SK-N-SH (cell line): ENCODE results near the gene CASK. TPM values are rescaled to one million over a fixed set of nuclear protein-coding genes. Genes with fewer than 3 reads are reported as not detected.

Experiments used
- CTCF ChIA-PET: fragments of 300-600, 350-600 bp; formaldehyde crosslinking; extraction: SDS; loops from one replicate; lab custom pipeline; 2021; lab: Yijun Ruan, JAX
- POLR2A ChIA-PET: fragments of 350-600 bp; sonication (Branson Sonifier 250); formaldehyde crosslinking; extraction: SDS; loops from one replicate; lab custom pipeline; 2020; ENCODE audit warnings: antibody characterized with exemption, inconsistent platforms; lab: Yijun Ruan, JAX
- DNase-seq: peaks from one replicate; pipeline ENCODE4 v3.0.0; 2012
- H2AFZ ChIP-seq: fragments of 200-600 bp; sonication (generic); 2 replicates; pipeline ENCODE4 v1.8.1; 2016; ENCODE audit warnings: antibody characterized with exemption, mild to moderate bottlenecking, low read depth
- H3F3A ChIP-seq: fragments of 200-600 bp; sonication (generic); replicated peaks from 2 replicates; pipeline ENCODE3; 2016; ENCODE audit warnings: antibody characterized with exemption, mild to moderate bottlenecking; ENCODE audit not compliant: insufficient read depth
- H3K27ac ChIP-seq, 2 experiments: fragments of 200-500 bp in 1 of 2; fragments of 200-600 bp in 1 of 2; sonication (Bioruptor generic) in 1 of 2; sonication (generic), shearing (Covaris generic) in 1 of 2; 2 replicates each; pipeline versions ENCODE4 v1.5.1 to v1.6.1; 2014 to 2016; ENCODE audit warnings: low read depth in 2 of 2, inconsistent platforms in 1 of 2, low read length in 1 of 2, mild to moderate bottlenecking in 1 of 2, mixed read lengths in 1 of 2
- H3K27me3 ChIP-seq: fragments of 200-600 bp; sonication (generic), shearing (Covaris generic); 2 replicates; pipeline ENCODE4 v1.6.1; 2016; ENCODE audit warnings: mixed run types; ENCODE audit not compliant: insufficient read depth
- H3K36me3 ChIP-seq, 2 experiments: fragments of 200-500 bp in 1 of 2; fragments of 200-600 bp in 1 of 2; sonication (Bioruptor generic) in 1 of 2; sonication (generic) in 1 of 2; replicated peaks in 1 of 2; 2 replicates each; pipeline versions ENCODE3 to v1.5.1; 2014 to 2016; ENCODE audit warnings: low read length in 1 of 2, mild to moderate bottlenecking in 1 of 2; ENCODE audit not compliant: insufficient read depth in 2 of 2, control insufficient read depth in 1 of 2
- H3K4me1 ChIP-seq, 2 experiments: fragments of 200-500 bp in 1 of 2; fragments of 200-600 bp in 1 of 2; sonication (Bioruptor generic) in 1 of 2; sonication (generic), shearing (Covaris generic) in 1 of 2; 2 replicates each; pipeline versions ENCODE4 v1.5.1 to v1.6.1; 2014 to 2016; ENCODE audit warnings: low read depth in 1 of 2, low read length in 1 of 2, mixed run types in 1 of 2; ENCODE audit not compliant: insufficient read depth in 2 of 2, control insufficient read depth in 1 of 2
- H3K4me2 ChIP-seq: fragments of 200-600 bp; sonication (generic), shearing (Covaris generic); 2 replicates; pipeline ENCODE4 v1.6.1; 2017; ENCODE audit warnings: mixed run types
- H3K4me3 ChIP-seq, 2 experiments: fragments of 200-500 bp in 1 of 2; fragments of 200-600 bp in 1 of 2; sonication (Bioruptor generic) in 1 of 2; sonication (generic), shearing (Covaris generic) in 1 of 2; 2 replicates each; pipeline versions ENCODE4 v1.5.1 to v1.8.1; 2014 to 2016; ENCODE audit warnings: low read depth in 2 of 2, inconsistent platforms in 1 of 2, low read length in 1 of 2, mild to moderate bottlenecking in 1 of 2, mixed read lengths in 1 of 2, moderate library complexity in 1 of 2
- H3K79me2 ChIP-seq: fragments of 200-600 bp; sonication (generic); 2 replicates; pipeline ENCODE4 v1.8.1; 2017; ENCODE audit warnings: mild to moderate bottlenecking; ENCODE audit not compliant: insufficient read depth
- H3K9ac ChIP-seq: fragments of 200-600 bp; sonication (generic); 2 replicates; pipeline ENCODE4 v1.6.1; 2017; ENCODE audit warnings: mixed run types
- H3K9me2 ChIP-seq: fragments of 200-600 bp; sonication (generic); 2 replicates; pipeline ENCODE4 v1.6.1; 2017; ENCODE audit warnings: mixed run types
- H3K9me3 ChIP-seq: fragments of 200-600 bp; sonication (generic); 2 replicates; pipeline ENCODE4 v1.6.1; 2017; ENCODE audit warnings: mixed run types, mild to moderate bottlenecking, moderate library complexity
- H4K20me1 ChIP-seq: fragments of 200-600 bp; sonication (generic); 2 replicates; pipeline ENCODE4 v1.6.1; 2017; ENCODE audit warnings: mild to moderate bottlenecking, mixed run types; ENCODE audit not compliant: insufficient read depth
- CHD2 ChIP-seq: fragments of 150-350 bp; IDR thresholded peaks from 2 replicates; pipeline ENCODE4 v1.6.1; 2018; ENCODE audit warnings: low read length; ENCODE audit not compliant: partially characterized antibody
- CTCF ChIP-seq: fragments of 200-600 bp; sonication (generic); IDR thresholded peaks from 2 replicates; pipeline ENCODE4 v1.6.1; 2017; ENCODE audit warnings: antibody characterized with exemption, mild to moderate bottlenecking, moderate library complexity
- ELF1 ChIP-seq: IDR thresholded peaks from 2 replicates; pipeline ENCODE4 v1.4.0; 2012
- EP300 ChIP-seq, 2 experiments: IDR thresholded peaks; 2 replicates each; pipeline versions ENCODE4 v1.4.0 to v1.6.1; 2012; ENCODE audit warnings: borderline replicate concordance in 1 of 2, low read depth in 1 of 2, low read length in 1 of 2
- FOXJ3 ChIP-seq: sonication (generic); formaldehyde crosslinking; IDR thresholded peaks from 2 replicates; pipeline ENCODE4 v1.5.1; 2020; ENCODE audit warnings: mild to moderate bottlenecking, missing genetic modification reagents
- FOXM1 ChIP-seq: IDR thresholded peaks from 2 replicates; pipeline ENCODE4 v1.4.0; 2012; ENCODE audit warnings: low read depth, mild to moderate bottlenecking
- GABPA ChIP-seq: IDR thresholded peaks from 2 replicates; pipeline ENCODE4 v1.4.0; 2012; ENCODE audit warnings: low read depth, mild to moderate bottlenecking
- IRF3 ChIP-seq: fragments of 150-350 bp; IDR thresholded peaks from 2 replicates; pipeline ENCODE4 v1.6.1; 2016; ENCODE audit warnings: mild to moderate bottlenecking, low read depth, low read length
- JUND ChIP-seq: IDR thresholded peaks from 2 replicates; pipeline ENCODE4 v1.4.0; 2012
- MAX ChIP-seq: IDR thresholded peaks from 2 replicates; pipeline ENCODE4 v1.4.0; 2012; ENCODE audit warnings: low read depth
- NFIC ChIP-seq: IDR thresholded peaks from 2 replicates; pipeline ENCODE4 v1.4.0; 2012; ENCODE audit warnings: borderline replicate concordance
- NRF1 ChIP-seq: IDR thresholded peaks from 2 replicates; pipeline ENCODE4 v1.6.1; 2012; ENCODE audit warnings: low read depth, mild to moderate bottlenecking, low read length
- RAD21 ChIP-seq: IDR thresholded peaks from 2 replicates; pipeline ENCODE4 v1.6.1; 2012; ENCODE audit warnings: mild to moderate bottlenecking, low read length
- SIN3A ChIP-seq: IDR thresholded peaks from 2 replicates; pipeline ENCODE4 v1.6.1; 2012; ENCODE audit warnings: low read depth, mild to moderate bottlenecking, low read length, moderate library complexity, borderline replicate concordance
- TCF12 ChIP-seq: IDR thresholded peaks from 2 replicates; pipeline ENCODE4 v1.4.0; 2012
- TEAD4 ChIP-seq: IDR thresholded peaks from 2 replicates; pipeline ENCODE4 v1.4.0; 2012; ENCODE audit warnings: mild to moderate bottlenecking, borderline replicate concordance; ENCODE audit not compliant: insufficient read depth
- USF1 ChIP-seq: IDR thresholded peaks from 2 replicates; pipeline ENCODE4 v1.4.0; 2012; ENCODE audit warnings: low read depth, borderline replicate concordance
- USF2 ChIP-seq: fragments of 150-350 bp; IDR thresholded peaks from 2 replicates; pipeline ENCODE4 v1.6.1; 2017; ENCODE audit warnings: antibody characterized with exemption, low read length, low read depth, borderline replicate concordance
- ZBTB33 ChIP-seq: IDR thresholded peaks from 2 replicates; pipeline ENCODE4 v1.4.0; 2012; ENCODE audit warnings: low read depth, borderline replicate concordance
- WGBS: methylation state at CpG from one replicate; pipeline ENCODE4 v1.1.6; 2017; ENCODE audit warnings: low lambda C conversion rate; 5-methylcytosine and 5-hydroxymethylcytosine counted together
- polyA plus RNA-seq, 3 experiments: library from polyadenylated mRNA; depleted of rRNA; stranded (reverse); fragments of >200 nt; gene quantifications; 2 replicates each; pipeline ENCODE4 v1.2.3, GENCODE V29; 2012

The CASK gene
- polyA plus RNA-seq, 1 of the 3 experiments (the other 2 are of a cell fraction), result 7.0 TPM

- CTCF ChIA-PET, result no interaction called here
- Histone ChIP-seq H2AFZ (no peak overlapping the region), H3F3A (no peaks in the 10 kb centered on the region), H3K4me2 (no peak overlapping the region), H3K4me1 (no peaks in the 10 kb centered on the region), H3K79me2 (no peaks in the 10 kb centered on the region), H3K9me2 (no peaks in the 10 kb centered on the region), H3K9me3 (no peaks in the 10 kb centered on the region), H3K36me3 (no peaks in the 10 kb centered on the region)
- TF ChIP-seq USF2, result no peak
- TF ChIP-seq FOXM1, result no peak
- TF ChIP-seq MAX, result no peak
- no peak for TF ChIP-seq CTCF
- TF ChIP-seq NRF1, result no peak
- TF ChIP-seq, all 33 proteins: peak for 0
- Histone ChIP-seq H3K27me3 (no peaks in the 10 kb centered on the region), H3K27ac (no peak overlapping the region), H3K4me3 (no peak overlapping the region), H4K20me1 (no peaks in the 10 kb centered on the region), H3K9ac (no peak overlapping the region)
- POLR2A ChIA-PET, result no interaction called here
- no peak for DNase-seq
- WGBS, result 18% methylated on average over 3 of the region's 3 CpGs
Observed at GRCh38 chrX:41499984-41500383, 423.4 kb downstream of the CASK start.

- Histone ChIP-seq H3K9me3 (no peaks in the 10 kb centered on the region), H3K27me3 (no peaks in the 10 kb centered on the region), H3K9me2 (no peaks in the 10 kb centered on the region), H3K4me1 (no peaks in the 10 kb centered on the region), H3K4me2 (no peak overlapping the region), H3K27ac (no peak overlapping the region), H3K79me2 (no peaks in the 10 kb centered on the region), H3K4me3 (no peak overlapping the region), H3F3A (no peaks in the 10 kb centered on the region), H2AFZ (no peak overlapping the region), H3K9ac (no peak overlapping the region), H3K36me3 (no peaks in the 10 kb centered on the region), H4K20me1 (no peaks in the 10 kb centered on the region)
- POLR2A ChIA-PET, result no interaction called here
- DNase-seq, result no peak
- WGBS, result 53% methylated on average over 7 of the region's 7 CpGs
- no peak for TF ChIP-seq USF1
- no peak for TF ChIP-seq CTCF
- TF ChIP-seq IRF3, result no peak
- no peak for TF ChIP-seq RAD21
- no peak for TF ChIP-seq EP300 (IDR thresholded peaks at IDR 0.05; ENCODE audit: borderline replicate concordance in 1 of 2, low read depth in 1 of 2, low read length in 1 of 2)
- no peak for TF ChIP-seq TEAD4
- no peak for TF ChIP-seq FOXM1
- TF ChIP-seq TCF12, result no peak
- no peak for TF ChIP-seq ELF1
- no peak for TF ChIP-seq NRF1
- TF ChIP-seq CHD2, result no peak
- no peak for TF ChIP-seq SIN3A
- no peak for TF ChIP-seq JUND
- no peak for TF ChIP-seq FOXJ3
- TF ChIP-seq ZBTB33, result no peak
- TF ChIP-seq GABPA, result no peak
- no peak for TF ChIP-seq NFIC
- CTCF ChIA-PET, result no interaction called here
Observed at GRCh38 chrX:41499195-41499594, 424.2 kb downstream of the CASK start.
